ENCODE data around the gene GJA4. TPM values are rescaled to one million over a fixed set of nuclear protein-coding genes. Genes with fewer than 3 reads are reported as not detected.

The GJA4 gene
- total and polyA plus RNA-seq, 2 donors (not counting 3 experiments of a cell fraction or from before 2014, with no cell fraction given), result 22.1 to 175 TPM

- dilution Hi-C loops (cut with MboI; ENCODE audit: extremely low pct_ligation_motif_present, low sequenced_read_pairs) (no loop called here), intact Hi-C loops (cut with micrococcal nuclease) (no loop called here)
- Histone ChIP-seq H3K27ac (ENCODE audit: insufficient read depth, low read depth, low read length) (no peak overlapping the region), H3K4me1 (ENCODE audit: control insufficient read depth, extremely low read depth, insufficient read depth, low read length) (no peaks in the 10 kb centered on the region), H3K4me2 (ENCODE audit: insufficient read depth, low read length) (no peak overlapping the region), H3K36me3 (ENCODE audit: control insufficient read depth in 2 of 2, extremely low read depth in 1 of 2, insufficient read depth in 2 of 2, low read length in 2 of 2) (no peaks in the 10 kb centered on the region), H3K9ac (replicated peaks; ENCODE audit: extremely low read depth, insufficient read depth, low read length) (no peak overlapping the region), H3K79me2 (ENCODE audit: control insufficient read depth, insufficient read depth, low read length) (no peaks in the 10 kb centered on the region), H3K27me3 (ENCODE audit: control insufficient read depth in 2 of 2, insufficient read depth in 2 of 2, low read length in 2 of 2) (peaks cover 2 to 3% of the 10 kb centered on the region in 2 experiments), H3K4me3 (replicated peaks in 1 of 3; ENCODE audit: insufficient read depth in 1 of 3, low read depth in 1 of 3, low read length in 3 of 3) (no peak overlapping the region), H2AFZ (ENCODE audit: low read depth, low read length) (no peak overlapping the region), H3K9me1 (replicated peaks; ENCODE audit: control insufficient read depth, extremely low read depth, insufficient read depth, low read length) (no peaks in the 10 kb centered on the region), H3K9me3 (replicated peaks; ENCODE audit: control insufficient read depth, insufficient read depth, low read length) (no peaks in the 10 kb centered on the region), H4K20me1 (replicated peaks; ENCODE audit: control insufficient read depth, extremely low read depth, insufficient read depth, low read length) (no peaks in the 10 kb centered on the region)
- CTCF ChIA-PET, result interaction anchor here (1.0 kb wide), 1 partner anchor 24 kb away, joined by 3 read pairs; no protein-coding TSS in a partner anchor
- POLR2A ChIA-PET, result no interaction called here
- DNase-seq (ENCODE audit: low read depth, low spot score), result no peak
- FAIRE-seq, result no peak
- TF ChIP-seq, protein P1, sequence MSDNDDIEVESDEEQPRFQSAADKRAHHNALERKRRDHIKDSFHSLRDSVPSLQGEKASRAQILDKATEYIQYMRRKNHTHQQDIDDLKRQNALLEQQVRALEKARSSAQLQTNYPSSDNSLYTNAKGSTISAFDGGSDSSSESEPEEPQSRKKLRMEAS (IDR thresholded peaks at IDR 0.05; ENCODE audit: insufficient read depth, insufficient read length), result no peak
- TF ChIP-seq EZH2 (IDR thresholded peaks at IDR 0.05; ENCODE audit: borderline replicate concordance, low read depth, low read length, severe bottlenecking) (no peak), MYC (IDR thresholded peaks at IDR 0.05; ENCODE audit: low read depth, low read length) (no peak), GATA2 (IDR thresholded peaks at IDR 0.05; ENCODE audit: insufficient read depth, insufficient read length, low read depth, low read length) (no peak), JUN (IDR thresholded peaks at IDR 0.05; ENCODE audit: borderline replicate concordance, insufficient read depth, insufficient read length, low read depth) (no peak), POLR2AphosphoS5 (IDR thresholded peaks at IDR 0.05; ENCODE audit: insufficient read depth, low read depth, low read length) (no peak), CTCF (IDR thresholded peaks at IDR 0.05; ENCODE audit: extremely low read depth in 1 of 2, insufficient read depth in 1 of 2, low read depth in 1 of 2, low read length in 2 of 2) (no peak), FOS (IDR thresholded peaks at IDR 0.05; ENCODE audit: borderline replicate concordance, insufficient read depth, low read length) (no peak), POLR2A (IDR thresholded peaks at IDR 0.05; ENCODE audit: low read depth, low read length) (no peak)
- no TSS peak for BruUV-seq (replicated peaks)
Observed at GRCh38 chr1:34828611-34829010, 35.8 kb downstream of the GJA4 start.
